ENCODE measurements around the gene BAMBI. TPM values are rescaled to one million over a fixed set of nuclear protein-coding genes. Genes with fewer than 3 reads are reported as not detected.

BAMBI gene
- 5.8 and 112 TPM in 2 replicates for total RNA-seq

DNA sequence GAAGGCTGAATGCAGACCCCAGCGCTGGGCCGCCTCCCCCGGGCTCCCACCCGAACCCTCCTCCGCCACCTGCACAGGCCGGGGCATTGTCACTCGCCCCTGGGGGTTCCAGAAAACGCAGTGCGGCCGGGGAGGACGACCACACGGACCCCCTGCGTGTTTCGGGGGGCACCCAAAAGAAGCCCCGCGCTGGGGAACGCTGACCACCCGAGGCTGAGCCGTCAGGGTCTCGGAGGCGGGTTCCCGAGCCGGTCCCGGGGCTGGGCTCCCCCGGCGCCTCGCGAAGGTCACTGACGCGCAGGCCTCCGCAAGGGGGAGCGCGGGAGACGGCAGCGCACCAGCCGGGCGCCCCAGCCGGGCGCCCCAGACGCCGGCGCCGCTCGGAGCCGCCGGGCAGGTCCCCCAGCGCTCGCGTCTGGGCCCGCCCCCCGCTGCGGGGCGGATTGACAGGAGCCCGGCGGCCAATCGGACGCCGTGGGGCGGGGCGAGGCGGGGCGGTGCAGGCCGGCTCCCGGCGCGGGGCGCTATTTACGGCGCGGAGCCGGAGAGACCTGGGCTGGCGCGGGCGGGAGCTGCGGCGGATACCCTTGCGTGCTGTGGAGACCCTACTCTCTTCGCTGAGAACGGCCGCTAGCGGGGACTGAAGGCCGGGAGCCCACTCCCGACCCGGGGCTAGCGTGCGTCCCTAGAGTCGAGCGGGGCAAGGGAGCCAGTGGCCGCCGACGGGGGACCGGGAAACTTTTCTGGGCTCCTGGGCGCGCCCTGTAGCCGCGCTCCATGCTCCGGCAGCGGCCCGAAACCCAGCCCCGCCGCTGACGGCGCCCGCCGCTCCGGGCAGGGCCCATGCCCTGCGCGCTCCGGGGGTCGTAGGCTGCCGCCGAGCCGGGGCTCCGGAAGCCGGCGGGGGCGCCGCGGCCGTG, at the start of gene BAMBI:
TSS of gene BAMBI (plus strand) at position 554 of the 920 bp plus-strand sequence. CDS start 377 bp downstream, outside the sequence.

Other genes starting within 250 kb of the BAMBI start
- 47.9 and 66.3 TPM in 2 replicates for gene WAC, start 144.4 kb upstream of the BAMBI start, total RNA-seq